Measurements from ENCODE around the gene CSF1.

Gene CSF1

DNA sequence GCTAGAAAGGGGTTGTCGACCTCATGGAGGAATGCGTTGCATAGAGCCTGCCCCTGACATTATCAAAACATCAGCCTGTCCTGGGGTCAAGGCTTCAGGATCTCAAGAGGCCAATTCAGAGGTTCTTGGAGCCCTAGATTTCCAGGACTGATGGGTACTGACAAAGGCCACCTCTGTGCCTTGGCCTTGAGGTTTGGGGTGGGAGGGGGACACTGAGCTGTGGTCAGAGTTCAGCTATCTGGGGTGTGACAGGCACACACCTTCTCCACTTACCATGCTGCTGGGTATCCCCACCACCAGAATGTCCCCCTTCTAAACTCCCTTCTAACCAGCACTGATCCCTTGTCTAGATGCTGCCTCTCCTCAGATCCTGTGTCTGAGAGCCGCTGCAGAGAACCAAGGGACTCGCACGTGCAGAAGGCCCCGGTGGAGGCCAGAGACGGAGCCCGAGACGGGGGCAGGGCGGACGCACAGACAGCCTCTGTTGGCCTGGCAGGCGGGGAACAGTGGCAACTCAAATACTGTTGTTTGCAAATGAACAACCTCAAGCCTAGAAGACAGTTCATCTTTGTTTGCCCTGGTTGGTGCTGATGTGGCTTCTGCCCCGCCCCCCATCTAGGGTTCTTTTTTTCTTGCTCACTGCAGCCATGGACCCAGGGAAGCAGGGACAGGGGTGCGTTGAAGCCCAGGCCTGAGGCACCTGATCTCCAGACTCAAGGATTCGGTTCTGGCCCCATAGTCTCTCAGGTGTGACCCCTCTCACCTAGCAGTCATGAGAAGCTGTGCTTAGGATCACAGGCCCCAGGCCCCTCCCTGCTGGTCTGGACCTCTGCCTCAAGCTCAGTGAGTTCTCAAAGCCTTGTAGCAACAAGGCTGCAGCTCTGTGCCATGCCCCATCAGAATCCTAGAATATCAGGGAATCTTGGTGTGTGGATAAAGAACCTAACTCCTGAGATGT is 28.1 kb upstream of the CSF1 start:
- no peak for DNase-seq (ENCODE audit: low read depth in 3 of 3)

- no peak for DNase-seq (ENCODE audit: low read depth in 3 of 3)
These were observed 27.2 kb upstream of the CSF1 start for GRCh38 chr1:109883248-109883955.

GRCh38 chr1:109884242-109884891 is 26.3 kb upstream of the CSF1 start:
- DNase-seq (ENCODE audit: low read depth in 3 of 3), result no peak

DNA sequence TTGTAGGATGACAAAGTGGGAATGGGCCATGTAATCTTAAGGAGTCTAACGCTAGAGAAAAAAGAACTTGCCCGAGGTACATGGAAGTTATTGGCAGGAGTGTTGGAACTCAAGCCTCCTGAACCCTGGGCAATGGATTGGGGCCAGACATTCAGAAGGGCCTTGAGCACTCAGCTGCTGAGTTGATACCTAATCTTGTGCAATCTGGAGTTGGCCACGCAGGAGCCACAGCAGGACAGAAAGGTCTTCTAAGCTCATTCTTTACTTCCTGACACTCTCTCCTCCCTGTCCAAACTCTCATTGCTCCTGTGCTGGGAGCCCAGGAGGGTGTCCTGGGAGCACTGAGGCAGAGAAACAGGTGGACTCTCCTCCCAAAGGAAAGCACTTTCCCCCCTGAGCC is 25.1 kb upstream of the CSF1 start:
- no peak for DNase-seq (ENCODE audit: low read depth in 3 of 3)

GRCh38 chr1:109886827-109887226 is 23.8 kb upstream of the CSF1 start:
- no peak for DNase-seq (ENCODE audit: low read depth in 3 of 3)

- no peak for DNase-seq (ENCODE audit: low read depth in 3 of 3)
These were observed 23.4 kb upstream of the CSF1 start for GRCh38 chr1:109887271-109887670.

DNA sequence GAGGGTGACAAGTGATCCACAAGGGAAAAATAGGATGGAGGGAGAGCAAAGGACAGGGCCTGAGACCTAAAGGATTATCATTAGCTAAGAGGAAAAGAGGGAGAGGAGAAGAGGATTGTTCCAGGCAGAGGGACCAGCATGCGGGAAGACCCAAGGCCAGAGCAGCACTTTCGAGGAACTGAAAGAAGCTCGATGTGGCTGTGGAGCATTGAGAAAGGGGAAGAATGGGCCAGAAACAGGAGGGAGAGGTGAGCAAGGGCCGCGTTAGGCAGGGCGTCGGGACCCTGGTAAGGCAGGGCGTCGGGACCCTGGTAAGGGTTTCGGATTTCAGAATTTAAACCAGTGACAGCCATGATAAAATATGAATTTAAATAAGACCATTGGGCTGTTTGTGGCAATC is 22.8 kb upstream of the CSF1 start:
- no peak for DNase-seq (ENCODE audit: low read depth in 3 of 3)

- no peak for DNase-seq (ENCODE audit: low read depth in 3 of 3)
These were observed 21.6 kb upstream of the CSF1 start for GRCh38 chr1:109889094-109889493.

GRCh38 chr1:109890115-109890953 is 20.3 kb upstream of the CSF1 start:
- peak; percentile 50 to 72 (median 60) for DNase-seq (ENCODE audit: low read depth in 3 of 3)

DNA sequence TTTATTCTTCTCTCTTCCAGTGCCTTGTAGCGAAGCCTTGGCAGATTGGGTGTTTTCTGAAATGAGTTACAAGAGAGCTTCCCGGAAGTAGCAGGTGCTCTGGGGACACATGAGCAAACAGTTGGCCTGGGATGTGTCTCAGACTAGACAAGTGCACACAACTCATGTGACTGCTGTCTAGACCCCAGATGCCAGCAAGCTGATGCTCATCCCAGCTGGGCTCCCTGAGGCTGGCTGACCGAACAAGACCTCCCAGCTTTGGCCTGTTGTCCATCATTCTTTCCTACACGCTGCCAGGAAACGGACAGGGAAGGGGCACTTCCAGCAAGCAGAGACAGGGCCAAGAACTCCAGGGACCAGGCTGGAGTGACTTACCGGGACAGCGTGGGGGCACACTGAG is 18.7 kb upstream of the CSF1 start:
- DNase-seq (ENCODE audit: low read depth in 3 of 3), result no peak

DNA sequence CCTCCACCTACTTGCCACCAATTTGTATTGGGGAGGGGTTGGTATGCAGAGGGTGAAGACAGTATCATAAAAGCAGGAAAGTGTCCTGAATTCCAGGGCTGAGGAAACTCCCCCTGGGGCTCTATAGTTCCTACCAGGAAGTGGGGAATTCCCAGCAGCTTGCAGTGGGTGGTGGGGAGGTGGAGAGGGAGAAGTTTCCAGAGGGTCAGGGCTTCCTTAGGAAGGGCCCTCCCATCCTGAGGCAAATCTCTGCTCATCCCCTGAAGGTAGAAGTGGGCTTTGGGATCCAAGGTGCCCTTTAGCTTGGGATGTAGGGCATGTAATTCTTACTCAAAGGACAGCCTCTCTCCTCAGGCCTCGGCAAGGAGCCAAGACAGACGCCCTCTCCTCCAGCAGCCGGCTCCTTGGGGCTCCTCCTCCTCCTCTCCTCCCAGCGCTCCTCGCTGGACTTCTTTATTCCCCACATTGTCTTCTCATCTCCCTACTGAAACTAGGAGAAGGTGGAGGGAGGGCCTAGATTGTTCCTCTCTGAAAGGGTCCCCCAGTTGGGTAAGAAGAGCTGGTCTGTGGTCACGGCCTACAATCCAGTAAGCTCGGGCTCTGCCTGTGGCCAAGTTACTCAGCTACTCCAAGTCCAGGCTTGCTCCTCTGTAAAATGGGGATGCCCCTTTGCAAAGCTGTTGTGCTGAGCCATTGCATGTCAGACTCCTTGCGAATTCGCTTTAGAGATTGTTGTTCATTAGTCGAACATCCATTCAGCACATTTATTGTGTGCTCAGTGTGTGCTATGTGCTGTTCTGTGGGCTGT is 17.9 kb upstream of the CSF1 start:
- DNase-seq (ENCODE audit: low read depth in 3 of 3), result no peak

DNA sequence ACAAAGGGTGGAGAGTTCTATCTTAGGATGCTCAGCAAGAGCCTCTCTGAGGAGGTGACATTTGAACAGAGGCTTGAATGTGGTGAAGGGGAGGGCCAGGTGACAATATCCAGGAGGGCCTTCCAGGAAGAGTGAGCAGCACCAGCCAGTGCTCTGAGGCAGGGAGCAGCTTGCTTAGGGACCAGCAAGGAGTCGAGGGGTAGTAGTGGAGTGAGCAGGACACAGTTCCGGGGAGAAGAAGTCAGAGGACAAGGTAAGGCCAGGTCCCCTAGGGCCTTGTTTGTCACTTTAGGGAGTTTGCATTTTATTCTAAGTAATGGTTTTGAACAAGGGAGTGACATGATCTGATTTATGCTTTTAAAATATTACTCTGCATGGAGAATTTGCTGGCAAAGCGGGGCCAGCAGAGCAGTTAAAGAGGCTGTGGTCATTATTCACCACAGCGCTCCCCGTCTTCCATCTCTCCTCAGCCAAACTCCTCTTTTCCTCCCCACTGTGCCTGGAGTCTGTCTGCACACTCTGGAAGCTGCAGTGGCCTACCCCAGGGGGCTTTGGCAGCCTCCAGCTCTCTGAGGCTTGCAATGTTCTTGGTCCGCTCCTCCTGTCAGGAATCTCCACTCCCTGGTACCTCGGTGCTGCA is 17.0 kb upstream of the CSF1 start:
- no peak for DNase-seq (ENCODE audit: low read depth in 3 of 3)

GRCh38 chr1:109894823-109895719 is 15.6 kb upstream of the CSF1 start:
- DNase-seq (ENCODE audit: low read depth in 3 of 3), result no peak

GRCh38 chr1:109895720-109896504 is 14.7 kb upstream of the CSF1 start:
- DNase-seq (ENCODE audit: low read depth in 3 of 3), result no peak

GRCh38 chr1:109896681-109897080 is 14.0 kb upstream of the CSF1 start:
- DNase-seq (ENCODE audit: low read depth in 3 of 3), result no peak

DNA sequence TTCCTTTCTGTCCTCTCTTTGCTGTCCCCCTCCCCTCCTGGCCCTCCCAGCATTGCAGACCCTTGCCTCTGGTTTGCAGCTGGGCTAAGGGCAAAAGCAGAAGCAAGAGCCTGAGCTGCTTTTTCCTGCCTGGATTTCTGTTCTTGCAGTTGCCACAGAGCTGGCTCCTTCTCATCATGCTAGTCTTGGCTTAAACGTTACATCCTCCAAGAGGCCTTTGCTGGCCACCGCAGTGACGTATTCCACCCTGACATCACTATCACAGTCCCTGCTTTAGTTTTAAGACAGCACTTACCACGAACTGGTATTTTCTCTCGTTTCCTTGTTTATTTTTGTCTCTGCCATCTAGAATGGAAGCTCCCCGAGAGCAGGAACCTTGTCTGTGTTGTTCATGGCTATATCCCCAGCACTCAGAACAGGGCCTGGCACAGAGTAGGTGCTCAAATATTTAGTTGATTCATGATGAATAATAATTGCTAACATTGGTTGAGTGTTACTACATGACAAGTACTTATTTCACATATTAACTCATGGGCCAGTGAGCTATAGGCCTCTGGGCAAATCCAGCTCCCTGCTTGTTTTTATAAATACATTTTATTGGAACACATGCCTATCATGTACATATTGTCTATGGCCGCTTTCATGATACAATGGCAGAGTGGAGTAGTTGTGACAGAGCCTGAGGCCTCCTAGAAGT is 13.2 kb upstream of the CSF1 start:
- DNase-seq (ENCODE audit: low read depth in 3 of 3), result no peak

DNA sequence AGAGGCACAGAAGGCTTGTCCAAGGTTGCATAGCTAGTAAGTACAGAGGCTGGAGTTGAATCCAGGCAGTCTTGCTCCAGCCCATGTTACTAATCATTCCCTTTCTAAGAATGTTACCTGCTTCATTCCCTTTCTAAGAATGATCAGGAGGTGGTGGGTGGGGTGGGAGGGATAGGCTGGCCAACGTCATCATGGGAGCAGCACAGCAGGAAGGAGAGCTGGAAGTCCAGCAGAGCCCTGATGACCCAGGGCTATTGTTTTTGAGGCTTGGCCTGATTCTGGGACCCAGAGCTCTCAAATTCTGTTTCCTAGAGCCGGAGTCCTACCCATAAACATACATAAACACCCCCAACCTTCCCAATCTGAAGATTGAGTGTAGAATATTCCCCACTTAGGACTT is 11.8 kb upstream of the CSF1 start:
- no peak for DNase-seq (ENCODE audit: low read depth in 3 of 3)

GRCh38 chr1:109901141-109901523 is 9.5 kb upstream of the CSF1 start:
- DNase-seq (ENCODE audit: low read depth in 3 of 3), result no peak
